LHCN-M2 (cell line): ENCODE results near the gene CCDC192. TPM values are rescaled to one million over a fixed set of nuclear protein-coding genes. Genes with fewer than 3 reads are reported as not detected.
"Not testable (repeated sequence)": the region's sequence is repeated elsewhere in the genome, so short reads cannot be mapped to it uniquely, and the experiment has no call there.

ENCODE experiments used
- DNase-seq: peaks from one replicate; pipeline ENCODE4 v3.0.0-alpha.2; 2012; ENCODE audit warnings: low read depth
- total RNA-seq: library from RNA; depleted of rRNA; stranded (reverse); fragments of >200 nt; gene quantifications from 2 replicates; pipeline ENCODE4 v1.2.3, GENCODE V29; 2014

CCDC192 gene
- total RNA-seq, 1 experiment from 2014 or later = not detected

DNA sequence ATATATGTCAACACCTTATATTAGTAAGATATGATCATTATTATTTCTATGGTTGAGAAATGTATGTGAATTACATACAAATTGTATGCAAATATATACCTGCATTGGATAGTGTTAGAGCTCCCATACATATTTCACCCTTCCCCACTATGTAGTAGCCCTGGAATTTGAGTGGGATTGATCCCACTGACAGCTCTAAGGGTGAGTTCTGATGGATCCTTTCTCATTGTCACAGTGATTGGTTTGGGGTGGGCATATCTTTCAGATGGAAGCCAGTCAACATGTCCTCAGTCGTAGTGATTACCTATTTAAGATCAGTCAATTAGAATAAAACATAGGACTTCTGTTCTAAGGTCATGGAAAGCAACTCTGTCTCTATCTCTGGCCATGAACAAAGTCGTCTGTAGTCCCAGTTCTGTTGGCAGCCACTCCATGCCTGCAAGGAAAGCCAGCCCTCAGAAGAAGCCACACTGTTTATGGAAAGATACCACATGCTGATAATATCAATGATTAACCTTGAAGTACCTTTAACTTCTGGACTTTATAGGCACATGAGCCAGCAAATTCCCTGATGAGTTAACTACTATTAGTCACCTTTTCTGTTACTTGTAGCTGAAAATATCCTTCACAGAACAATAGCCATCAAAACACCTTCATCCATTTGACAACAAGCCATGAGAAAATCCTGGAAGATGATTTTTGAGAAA, 5.1 kb upstream of the CCDC192 start:
- DNase-seq = no peak

DNA sequence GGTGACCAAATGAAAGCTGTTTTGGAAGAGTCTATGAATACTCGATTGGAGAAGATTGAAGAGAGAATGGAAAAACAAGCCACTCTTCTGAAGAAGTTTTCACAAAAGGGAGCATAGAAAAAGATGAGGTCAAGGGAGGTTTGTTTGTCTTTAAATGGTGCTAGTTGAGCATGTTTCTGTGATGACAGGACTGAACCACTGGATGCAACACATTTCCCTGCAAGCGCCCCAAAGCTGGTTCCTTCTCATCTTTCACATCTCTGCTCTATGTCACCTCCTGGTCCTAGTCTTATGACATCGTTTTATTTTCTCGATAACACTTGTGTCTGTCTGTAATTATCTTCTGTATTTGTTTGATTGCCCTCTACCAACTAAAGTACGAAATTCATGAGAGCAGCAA, 3.8 kb upstream of the CCDC192 start:
- DNase-seq = no peak

DNA sequence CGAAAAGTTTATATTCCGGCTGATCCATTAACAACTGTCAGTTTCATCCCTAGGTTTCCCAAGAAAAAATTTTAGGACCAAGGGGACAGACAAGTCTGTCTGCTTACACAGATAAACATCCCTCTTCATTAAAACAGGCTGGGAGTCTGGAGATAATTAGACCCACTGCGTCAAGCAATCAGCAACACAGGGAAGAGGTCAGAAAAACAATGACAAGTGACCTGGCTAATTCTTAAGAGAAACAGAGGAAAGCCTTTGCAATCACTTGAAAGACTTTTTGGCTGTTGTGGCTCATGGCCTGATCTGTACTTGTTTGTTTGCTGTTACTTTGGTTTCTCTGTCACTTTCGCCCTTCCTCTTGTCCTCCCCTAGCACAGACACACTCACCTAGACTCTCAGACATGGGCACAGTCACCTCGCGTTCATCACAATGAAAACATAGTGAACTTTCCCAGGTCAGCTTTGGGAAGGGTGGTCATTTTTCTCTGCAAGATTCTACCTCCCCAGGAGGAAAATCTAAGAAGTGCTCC, 2.9 kb upstream of the CCDC192 start:
- DNase-seq = no peak

DNA sequence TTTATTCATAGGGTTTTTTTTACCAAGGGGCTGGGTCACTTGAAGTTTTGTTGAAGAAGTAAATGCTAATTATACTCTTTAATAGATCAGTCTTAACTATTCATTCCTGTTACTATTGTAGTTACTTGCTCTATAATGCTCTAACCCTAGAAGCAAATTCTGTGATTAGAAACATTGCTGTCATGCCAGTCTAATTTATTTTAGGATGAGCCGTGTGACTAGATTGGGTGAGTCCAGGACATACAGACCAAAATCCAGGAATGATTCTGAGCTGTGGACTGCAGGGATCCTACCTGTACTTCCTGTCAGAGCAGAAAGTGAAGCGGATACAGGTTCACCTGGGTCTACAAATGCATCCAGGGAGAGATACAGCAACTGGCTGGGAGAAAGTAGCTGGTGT, 757 bp upstream of the CCDC192 start:
- no peak for DNase-seq

DNA sequence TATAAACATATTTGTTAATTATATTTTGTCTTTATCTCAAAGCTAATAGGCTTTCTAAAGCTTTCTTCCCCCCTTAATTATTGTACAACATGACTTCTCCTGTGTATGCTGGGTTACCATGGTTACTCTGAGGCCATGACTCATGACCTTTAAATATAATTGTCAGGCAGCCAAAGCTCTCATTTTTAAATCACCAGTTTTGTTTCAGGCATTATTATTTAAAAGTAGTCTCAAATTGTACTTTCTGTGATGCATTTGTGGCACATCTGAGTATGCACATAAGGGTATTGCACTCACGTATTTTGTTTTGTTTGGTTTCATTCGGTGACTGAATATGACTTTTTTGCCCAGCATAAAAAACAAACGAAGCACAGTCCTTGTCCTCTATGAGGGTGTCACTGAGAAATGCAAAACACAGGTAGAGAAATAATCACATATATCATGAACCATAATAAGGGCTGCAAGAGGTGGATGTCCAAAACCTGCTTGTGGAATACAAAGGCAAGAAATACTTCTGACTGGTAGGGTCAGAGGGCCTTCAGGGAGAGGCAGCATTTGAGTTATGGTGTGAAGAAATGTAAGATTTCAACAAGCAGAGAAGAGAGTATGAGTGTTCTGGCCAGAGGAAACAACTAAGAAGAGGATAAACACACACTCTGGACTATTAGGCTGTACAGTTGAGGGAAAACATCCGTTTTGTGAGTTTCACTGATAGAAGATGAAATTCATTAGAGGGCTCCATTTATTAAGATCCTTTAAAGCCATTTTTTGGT, 2.1 kb downstream of the CCDC192 start:
- DNase-seq = peak; percentile 83

DNA sequence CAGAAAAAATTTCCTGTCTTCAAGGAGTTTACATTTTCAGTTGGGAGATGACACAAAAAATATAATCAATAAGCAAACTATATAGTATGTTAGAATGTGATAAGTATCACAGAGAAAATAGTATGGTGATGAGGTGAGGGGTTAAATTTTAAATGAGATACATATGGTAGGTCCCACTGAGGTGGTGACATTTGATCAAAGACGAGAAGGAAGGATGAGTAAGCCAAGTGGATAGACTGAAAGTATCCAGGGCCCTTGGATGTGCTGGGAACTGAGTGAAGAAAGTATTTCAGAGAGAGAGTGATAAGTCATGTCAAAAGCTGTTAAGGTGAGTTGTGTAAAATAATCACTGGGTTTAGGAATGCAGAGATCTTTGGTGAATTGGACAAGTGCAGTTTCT, 3.5 kb downstream of the CCDC192 start:
- DNase-seq = no peak

DNA sequence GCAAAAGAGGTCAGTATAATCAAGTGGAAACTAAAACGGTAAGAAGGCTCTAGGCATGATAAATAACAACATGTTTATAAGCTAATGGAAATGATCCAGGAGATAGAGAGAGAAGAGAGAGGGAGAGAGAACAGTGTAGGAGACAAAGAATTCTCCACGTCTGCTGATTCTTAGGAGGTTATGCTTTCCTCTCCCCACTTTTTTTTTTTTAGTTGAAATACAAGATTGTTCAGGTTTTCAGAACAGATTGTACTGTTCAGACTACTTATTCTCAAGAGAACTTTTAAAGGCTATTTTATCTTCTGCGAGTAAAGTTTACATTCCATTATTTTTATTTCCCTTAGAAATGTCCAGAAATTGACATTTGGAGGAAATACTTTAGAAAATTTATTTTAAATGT, 4.0 kb downstream of the CCDC192 start:
- DNase-seq = no peak

DNA sequence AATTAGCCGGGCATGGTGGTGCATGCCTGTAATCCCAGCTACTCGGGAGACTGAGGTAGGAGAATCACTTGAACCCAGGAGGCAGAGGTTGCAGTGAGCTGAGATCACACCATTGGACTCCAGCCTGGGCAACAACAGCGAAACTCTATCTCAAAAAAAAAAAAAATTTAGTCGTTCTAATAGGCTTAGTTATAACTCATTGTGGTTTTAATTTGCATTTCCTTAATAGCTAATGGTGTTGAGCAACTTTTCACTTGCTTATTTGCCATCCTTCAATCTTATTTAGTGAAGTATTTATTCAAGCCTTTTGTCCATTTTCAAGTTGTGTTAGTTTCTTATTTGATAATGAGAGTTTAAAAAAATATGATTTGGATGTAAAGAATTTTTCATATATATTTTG, 9.9 kb downstream of the CCDC192 start:
- DNase-seq = not testable (repeated sequence)

DNA sequence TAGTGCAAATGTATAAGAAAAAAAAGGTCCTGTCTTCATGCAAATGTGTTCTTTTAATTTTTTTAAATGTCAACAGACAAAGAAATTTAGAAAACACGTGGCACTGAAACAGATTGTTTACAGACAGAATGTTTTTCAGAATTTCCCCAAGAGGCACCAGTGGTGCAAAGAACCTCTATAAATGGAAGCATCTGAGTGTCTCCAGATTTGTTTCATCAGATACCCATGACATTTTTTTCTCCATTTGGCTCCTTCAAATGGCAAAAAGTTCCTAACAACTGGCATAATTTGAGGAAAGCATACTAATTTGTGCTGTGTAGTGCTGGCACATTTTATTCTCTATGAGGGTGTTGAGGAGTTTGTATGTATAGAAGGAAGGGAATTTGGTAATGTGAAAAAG, 15.0 kb downstream of the CCDC192 start:
- DNase-seq = no peak

DNA sequence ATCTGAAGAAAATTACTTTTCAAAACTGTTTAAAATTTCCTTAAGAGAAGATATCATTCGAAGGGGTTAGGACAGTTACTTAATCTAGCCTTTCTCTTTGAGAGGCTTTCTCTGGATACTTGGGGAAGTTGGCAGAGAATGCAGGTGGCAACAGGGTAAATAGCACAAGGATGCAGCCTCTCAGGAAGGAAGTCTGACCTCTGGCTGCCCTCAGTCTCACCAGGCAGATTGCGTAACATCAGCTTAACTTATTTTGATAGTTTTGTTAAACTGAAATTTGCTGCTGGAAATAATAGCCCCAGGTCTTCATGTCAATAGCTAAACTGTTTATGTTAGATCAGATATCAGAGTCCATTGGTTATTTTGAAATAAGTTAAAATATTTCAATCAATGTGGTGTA, 20.4 kb downstream of the CCDC192 start:
- peak; percentile 40 for DNase-seq

DNA sequence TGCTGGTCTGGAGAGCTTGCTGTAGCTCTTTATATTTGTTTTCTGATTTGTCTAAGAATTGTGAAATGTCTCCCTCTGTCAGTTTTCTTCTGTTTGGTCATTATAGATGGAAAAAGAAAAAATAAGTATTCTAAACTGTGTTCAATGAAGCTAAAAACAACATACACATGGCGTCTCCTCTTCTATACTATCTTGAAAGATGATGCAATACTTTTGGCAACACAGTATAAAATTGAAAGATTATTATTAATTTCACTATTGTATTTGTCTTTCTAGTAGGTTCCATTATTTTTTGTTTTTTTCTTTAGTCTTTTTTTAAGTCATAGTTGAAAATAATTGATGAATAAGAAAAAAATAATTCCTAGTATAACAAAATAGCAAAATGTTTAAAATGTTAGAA, 22.5 kb downstream of the CCDC192 start:
- no peak for DNase-seq

DNA sequence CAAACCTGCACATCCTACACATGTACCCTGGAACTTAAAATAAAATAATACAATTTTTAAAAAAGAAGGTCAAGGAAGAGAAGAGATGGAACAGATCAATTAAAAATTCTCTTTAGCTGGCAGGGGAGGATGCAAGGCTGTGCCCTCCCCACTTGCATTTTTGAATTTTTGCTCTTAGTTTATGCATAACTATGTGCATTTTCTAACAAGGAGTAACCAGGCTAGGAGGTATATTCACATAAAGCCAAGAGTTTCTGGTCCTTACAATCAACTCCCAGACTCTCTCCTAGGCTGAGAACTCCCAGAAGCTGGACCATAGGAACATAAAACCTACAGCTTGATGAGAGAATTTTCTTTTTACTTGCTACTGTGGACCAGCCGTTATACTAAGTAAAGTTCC, 29.8 kb downstream of the CCDC192 start:
- DNase-seq = no peak

DNA sequence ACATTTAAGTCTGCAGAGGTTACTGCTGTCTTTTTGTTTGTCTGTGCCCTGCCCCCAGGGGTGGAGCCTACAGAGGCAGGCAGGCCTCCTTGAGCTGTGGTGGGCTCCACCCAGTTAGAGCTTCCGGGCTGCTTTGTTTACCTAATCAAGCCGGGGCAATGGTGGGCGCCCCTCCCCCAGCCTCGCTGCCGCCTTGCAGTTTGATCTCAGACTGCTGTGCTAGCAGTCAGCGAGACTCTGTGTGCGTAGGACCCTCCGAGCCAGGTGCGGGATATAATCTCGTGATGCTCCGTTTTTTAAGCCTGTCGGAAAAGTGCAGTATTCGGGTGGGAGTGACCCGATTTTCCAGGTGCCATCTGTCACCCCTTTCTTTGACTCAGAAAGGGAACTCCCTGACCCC, 36.2 kb downstream of the CCDC192 start:
- DNase-seq = not testable (repeated sequence)

DNA sequence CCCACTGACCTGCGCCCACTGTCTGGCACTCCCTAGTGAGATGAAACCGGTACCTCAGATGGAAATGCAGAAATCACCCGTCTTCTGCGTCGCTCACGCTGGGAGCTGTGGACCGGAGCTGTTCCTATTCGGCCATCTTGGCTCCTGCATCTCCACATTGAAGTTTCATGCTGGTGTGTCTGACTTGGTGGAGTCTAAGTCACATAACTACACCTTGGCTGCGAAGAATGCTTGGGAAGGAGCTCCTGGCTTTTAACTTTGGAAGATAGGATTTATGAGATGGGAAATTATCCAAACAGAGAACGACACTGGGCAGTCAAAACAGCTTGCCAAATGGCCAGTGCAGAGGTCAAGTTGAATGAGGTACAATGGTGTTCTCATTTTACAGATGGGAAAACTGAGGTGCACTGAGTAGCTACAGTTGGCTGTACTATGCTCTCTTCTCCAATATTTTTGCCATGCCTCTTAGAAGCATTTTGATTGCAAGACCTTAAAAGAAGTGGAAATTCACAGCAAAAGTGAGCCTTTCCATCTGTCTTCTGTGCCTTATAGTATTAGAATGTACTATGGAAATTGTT, 36.7 kb downstream of the CCDC192 start:
- no peak for DNase-seq

DNA sequence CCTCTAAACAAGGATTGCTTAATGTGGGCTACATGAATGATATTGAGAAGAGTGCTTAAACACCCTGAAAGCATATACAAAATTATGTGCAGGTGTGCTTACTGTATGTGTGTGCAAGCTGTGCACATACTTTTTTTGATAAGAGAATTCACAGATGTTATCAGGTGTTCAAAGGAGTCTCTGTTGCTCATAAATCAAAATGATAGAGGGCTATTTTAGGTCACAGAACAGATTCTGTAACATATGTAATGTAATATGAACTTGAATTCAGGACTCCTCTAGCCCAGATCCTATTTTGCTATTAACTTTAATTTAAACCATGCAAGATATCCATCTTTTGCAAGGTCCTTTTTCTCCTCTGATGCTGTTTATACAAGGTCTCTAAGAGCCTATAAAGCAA, 38.2 kb downstream of the CCDC192 start:
- DNase-seq = no peak

DNA sequence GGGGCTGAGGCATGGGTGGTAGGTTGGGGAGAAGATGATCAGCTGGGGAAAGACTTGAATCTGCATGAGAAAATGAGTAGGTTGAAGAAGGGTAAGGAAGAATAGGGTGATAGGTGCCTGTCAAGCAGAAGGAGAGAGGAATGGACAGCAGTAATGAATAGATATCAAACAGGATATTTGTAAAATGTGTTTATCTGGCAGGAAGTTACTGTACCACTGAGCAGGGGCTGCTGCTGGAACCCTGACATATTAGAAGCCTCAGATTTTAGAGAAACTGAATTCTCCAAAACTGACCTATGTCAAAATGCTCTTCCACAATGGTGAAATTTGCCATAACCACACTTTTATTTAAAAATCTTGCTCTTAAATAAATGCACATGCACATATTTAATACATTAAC, 41.0 kb downstream of the CCDC192 start:
- DNase-seq = no peak

DNA sequence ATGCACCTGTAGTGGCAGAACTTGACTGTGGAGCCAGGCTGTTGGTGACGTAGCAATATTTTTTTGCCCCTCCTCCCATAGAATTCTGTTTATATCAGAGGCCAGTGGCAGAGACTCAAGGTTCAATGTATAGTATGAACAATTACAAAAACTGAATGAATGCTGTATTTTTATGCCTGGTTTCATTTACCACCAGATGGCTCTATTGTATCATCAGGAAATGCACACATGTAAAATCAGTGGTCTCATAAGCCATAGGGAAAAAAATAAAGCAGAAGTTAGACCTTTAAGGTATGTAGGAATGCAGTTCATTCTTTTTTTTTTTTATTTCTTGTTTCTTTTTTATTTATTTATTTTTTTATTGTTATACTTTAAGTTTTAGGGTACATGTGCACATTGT, 43.6 kb downstream of the CCDC192 start:
- DNase-seq = peak; percentile 38

DNA sequence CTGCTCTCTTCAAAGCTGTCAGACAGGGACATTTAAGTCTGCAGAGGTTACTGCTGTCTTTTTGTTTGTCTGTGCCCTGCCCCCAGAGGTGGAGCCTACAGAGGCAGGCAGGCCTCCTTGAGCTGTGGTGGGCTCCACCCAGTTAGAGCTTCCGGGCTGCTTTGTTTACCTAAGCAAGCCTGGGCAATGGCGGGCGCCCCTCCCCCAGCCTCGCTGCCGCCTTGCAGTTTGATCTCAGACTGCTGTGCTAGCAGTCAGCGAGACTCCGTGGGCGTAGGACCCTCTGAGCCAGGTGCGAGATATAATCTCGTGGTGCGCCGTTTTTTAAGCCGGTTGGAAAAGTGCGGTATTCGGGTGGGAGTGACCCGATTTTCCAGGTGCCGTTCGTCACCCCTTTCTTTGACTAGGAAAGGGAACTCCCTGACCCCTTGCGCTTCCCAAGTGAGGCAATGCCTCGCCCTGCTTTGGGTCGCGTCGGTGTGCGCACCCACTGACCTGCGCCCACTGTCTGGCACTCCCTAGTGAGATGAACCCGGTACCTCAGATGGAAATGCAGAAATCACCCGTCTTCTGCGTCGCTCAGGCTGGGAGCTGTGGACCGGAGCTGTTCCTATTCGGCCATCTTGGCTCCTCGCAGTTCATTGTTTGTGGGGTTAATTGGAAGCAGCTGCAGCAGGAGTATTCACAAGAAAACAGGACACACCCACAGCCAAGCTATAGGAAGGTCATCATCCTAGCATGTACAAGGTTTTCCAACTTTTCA, 49.5 kb downstream of the CCDC192 start:
- DNase-seq = not testable (repeated sequence)

DNA sequence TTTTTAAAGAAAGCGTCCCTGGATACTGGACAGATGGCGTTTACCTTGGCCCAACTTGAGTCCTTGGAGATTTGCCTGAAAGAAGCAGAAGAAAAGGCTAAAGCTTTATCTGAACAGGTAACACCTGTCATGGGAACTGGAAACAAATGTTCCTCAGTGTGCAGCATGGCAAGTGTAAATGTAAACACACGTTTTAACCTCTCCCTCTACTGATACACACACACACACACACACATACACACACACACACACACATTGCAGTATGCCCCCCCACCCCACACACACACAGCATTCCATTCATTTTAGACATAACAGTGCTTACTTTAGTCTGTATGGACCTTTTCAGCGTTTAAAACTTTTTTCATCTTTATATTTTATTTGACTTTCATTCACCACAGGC, 51.1 kb downstream of the CCDC192 start:
- DNase-seq = peak; percentile 10

DNA sequence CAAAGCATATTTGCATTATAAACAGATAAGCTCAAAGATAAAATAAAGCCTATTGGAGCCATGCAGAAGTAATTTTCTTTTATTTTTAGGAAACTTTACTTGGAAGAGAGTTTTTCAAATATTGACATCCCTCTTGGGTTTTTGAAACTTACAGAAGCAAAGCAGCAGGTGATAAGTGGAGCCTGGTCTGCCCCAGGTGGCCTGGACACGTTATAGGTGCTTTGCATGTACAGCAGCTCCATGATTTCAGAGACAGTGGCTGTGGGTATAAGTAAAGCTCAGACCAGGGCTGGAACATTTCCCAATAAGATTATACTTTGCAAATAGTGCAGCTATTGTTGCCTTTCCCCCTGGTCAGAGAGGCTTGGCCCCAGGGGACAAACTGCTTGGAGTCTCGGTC, 51.5 kb downstream of the CCDC192 start:
- no peak for DNase-seq

DNA sequence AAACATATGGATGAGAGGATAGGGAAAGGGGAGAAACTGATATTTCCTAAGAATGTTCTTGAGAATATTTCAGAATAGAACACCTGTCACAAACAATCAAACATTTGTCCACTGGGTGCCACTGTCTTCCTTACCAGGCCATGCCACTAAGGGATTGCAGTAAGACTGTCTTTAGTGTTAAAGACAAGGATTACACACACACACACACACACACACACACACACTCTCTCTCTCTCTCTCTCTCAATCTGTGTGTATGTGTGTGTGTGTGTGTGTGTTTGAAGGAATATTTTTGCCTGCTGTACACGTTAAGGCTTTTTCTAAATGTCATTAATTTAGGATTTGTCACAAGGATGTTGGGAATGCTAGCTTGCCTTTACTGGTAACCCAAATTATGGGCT, 54.4 kb downstream of the CCDC192 start:
- peak; percentile 83 for DNase-seq

DNA sequence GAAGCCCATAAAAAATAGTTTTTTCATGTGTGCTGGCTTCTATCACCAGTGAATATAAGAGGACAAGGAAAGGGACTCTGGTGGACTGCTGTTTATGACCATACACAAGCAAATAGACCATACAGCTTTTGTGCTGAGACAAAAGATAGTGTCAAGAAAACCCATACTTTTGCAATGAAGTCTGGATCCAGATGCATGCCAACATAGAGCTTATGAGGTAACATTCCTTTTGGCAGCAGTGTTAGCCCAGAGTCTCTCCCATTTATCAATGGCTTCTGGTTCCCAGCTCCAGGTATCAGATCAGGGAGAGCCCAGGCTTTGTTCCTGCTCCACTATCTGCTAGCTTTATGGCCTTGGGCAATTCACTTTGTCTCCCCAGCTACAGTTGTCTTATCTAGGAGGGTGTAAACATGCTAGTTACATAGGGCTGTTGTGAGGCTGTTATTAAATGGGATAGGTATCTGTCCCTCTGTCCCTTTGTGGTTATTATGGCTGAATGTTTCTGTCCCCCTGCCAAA, 55.6 kb downstream of the CCDC192 start:
- DNase-seq = no peak
